ENCODE results near the gene RAB22A.

The RAB22A gene

DNA sequence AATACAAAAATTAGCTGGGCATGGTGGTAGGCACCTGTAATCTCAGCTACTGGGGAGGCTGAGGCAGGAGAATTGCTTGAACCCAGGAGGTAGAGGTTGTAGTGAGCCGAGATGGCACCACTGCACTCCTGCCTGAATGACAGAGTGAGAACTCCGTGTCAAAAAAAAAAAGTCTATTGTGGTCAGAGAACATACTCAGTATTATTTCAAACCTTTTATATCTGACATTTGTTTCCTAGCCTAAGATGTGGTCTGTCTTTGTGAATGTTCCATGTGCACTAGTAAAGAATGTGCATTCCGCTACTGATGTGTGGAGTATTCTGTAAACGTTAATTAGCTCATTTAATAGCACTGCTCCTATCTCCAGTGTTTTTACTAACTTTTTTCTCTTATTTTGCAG is 11.7 kb downstream of the RAB22A start:
- TF ChIP-seq, protein P1, sequence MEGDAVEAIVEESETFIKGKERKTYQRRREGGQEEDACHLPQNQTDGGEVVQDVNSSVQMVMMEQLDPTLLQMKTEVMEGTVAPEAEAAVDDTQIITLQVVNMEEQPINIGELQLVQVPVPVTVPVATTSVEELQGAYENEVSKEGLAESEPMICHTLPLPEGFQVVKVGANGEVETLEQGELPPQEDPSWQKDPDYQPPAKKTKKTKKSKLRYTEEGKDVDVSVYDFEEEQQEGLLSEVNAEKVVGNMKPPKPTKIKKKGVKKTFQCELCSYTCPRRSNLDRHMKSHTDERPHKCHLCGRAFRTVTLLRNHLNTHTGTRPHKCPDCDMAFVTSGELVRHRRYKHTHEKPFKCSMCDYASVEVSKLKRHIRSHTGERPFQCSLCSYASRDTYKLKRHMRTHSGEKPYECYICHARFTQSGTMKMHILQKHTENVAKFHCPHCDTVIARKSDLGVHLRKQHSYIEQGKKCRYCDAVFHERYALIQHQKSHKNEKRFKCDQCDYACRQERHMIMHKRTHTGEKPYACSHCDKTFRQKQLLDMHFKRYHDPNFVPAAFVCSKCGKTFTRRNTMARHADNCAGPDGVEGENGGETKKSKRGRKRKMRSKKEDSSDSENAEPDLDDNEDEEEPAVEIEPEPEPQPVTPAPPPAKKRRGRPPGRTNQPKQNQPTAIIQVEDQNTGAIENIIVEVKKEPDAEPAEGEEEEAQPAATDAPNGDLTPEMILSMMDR (conservative IDR thresholded peaks at IDR 0.05; ENCODE audit: low read depth, low read length) = no peak
- Histone ChIP-seq H4K20me1 (ENCODE audit: insufficient read depth) (0 out of 2 replicates have a peak, but pooled peaks cover 3% of the 10 kb centered on the region), H3K27ac (no peak overlapping the region), H3K27me3 (ENCODE audit: insufficient read depth, low read depth) (no peaks in the 10 kb centered on the region), H2AFZ (ENCODE audit: low read depth) (no peak overlapping the region), H3K9ac (no peak overlapping the region), H3K4me3 (IDR thresholded peaks at IDR 0.05; ENCODE audit: insufficient read depth, low read depth, low read length) (no peak overlapping the region), H3K36me3 (ENCODE audit: insufficient read depth) (no peaks in the 10 kb centered on the region), H3K4me1 (ENCODE audit: low read depth, poor library complexity, severe bottlenecking) (no peaks in the 10 kb centered on the region), H3K79me2 (ENCODE audit: insufficient read depth, low read depth) (peaks cover 68% of the 10 kb centered on the region; the same call in 1 of the 2 replicates), H3K4me2 (no peak overlapping the region)

DNA sequence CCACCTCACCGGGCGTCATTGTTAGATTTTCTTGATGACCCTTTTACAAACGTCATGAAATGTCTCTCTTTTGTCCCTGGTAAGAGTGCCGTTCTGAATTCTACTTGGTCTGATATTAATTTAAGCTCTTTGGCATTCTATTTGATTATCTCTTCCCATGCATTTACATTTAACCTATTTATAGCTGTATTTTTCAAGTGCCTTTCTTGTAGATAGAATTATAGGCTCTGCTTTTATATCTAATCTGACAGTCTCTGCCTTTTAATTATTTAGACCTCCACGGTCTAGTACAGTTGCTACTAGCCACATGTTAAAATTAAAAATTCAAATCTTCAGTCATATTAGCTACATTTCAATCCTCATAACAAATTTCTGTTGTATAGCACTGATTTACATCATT is 12.6 kb downstream of the RAB22A start:
- Histone ChIP-seq H3K4me2 (no peak overlapping the region), H3K9ac (no peak overlapping the region), H3K4me3 (IDR thresholded peaks at IDR 0.05; ENCODE audit: insufficient read depth, low read depth, low read length) (no peak overlapping the region), H3K36me3 (ENCODE audit: insufficient read depth) (no peaks in the 10 kb centered on the region), H3K79me2 (ENCODE audit: insufficient read depth, low read depth) (peaks cover 76% of the 10 kb centered on the region; the same call in 1 of the 2 replicates), H3K27ac (no peak overlapping the region), H4K20me1 (ENCODE audit: insufficient read depth) (0 out of 2 replicates have a peak, but pooled peaks cover 3% of the 10 kb centered on the region), H3K4me1 (ENCODE audit: low read depth, poor library complexity, severe bottlenecking) (no peaks in the 10 kb centered on the region), H2AFZ (ENCODE audit: low read depth) (no peak overlapping the region), H3K27me3 (ENCODE audit: insufficient read depth, low read depth) (no peaks in the 10 kb centered on the region)
- TF ChIP-seq, protein P1 (conservative IDR thresholded peaks at IDR 0.05; ENCODE audit: low read depth, low read length) = no peak

DNA sequence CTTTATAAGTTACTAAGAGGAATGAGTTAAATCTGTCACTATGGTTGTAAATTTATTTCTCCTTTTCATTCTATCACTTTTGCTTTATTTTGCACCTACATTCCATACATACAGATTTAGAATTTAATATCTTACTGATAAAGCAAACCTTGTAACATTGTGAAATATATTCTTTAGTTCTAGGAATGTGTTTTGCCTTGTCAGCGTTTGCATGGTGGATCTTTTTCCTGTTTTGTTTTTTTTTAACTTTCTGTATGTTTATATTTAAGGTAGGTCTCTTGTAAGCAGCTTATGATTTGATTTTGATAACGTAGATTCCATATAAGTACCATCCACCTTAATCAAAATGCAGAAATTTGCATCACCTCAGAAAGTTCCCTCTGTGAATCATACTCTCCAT is 16.4 kb downstream of the RAB22A start:
- Histone ChIP-seq H3K9ac (no peak overlapping the region), H3K4me2 (no peak overlapping the region), H3K36me3 (ENCODE audit: insufficient read depth) (no peaks in the 10 kb centered on the region), H3K4me3 (IDR thresholded peaks at IDR 0.05; ENCODE audit: insufficient read depth, low read depth, low read length) (no peak overlapping the region), H3K27me3 (ENCODE audit: insufficient read depth, low read depth) (no peaks in the 10 kb centered on the region), H3K27ac (no peak overlapping the region), H3K79me2 (ENCODE audit: insufficient read depth, low read depth) (peaks cover 76% of the 10 kb centered on the region; the same call in 1 of the 2 replicates), H4K20me1 (ENCODE audit: insufficient read depth) (0 out of 2 replicates have a peak, but pooled peaks cover 3% of the 10 kb centered on the region), H2AFZ (ENCODE audit: low read depth) (no peak overlapping the region), H3K4me1 (ENCODE audit: low read depth, poor library complexity, severe bottlenecking) (no peaks in the 10 kb centered on the region)
- TF ChIP-seq, protein P1 (conservative IDR thresholded peaks at IDR 0.05; ENCODE audit: low read depth, low read length) = no peak

GRCh38 chr20:58327211-58327610 is 17.7 kb downstream of the RAB22A start:
- peaks cover 72% of the 10 kb centered on the region; the same call in 1 of the 2 replicates for H3K79me2 ChIP-seq (ENCODE audit: insufficient read depth, low read depth)
- no peak overlapping the region for H2AFZ ChIP-seq (ENCODE audit: low read depth)
- 0 out of 2 replicates have a peak, but pooled peaks cover 3% of the 10 kb centered on the region for H4K20me1 ChIP-seq (ENCODE audit: insufficient read depth)

More at GRCh38 chr20:58327211-58327610, 17.7 kb downstream of the RAB22A start:
- no peak overlapping the region for H3K27ac ChIP-seq
- TF ChIP-seq, protein P1 (conservative IDR thresholded peaks at IDR 0.05; ENCODE audit: low read depth, low read length) = no peak
- no peak overlapping the region for H3K4me3 ChIP-seq (IDR thresholded peaks at IDR 0.05; ENCODE audit: insufficient read depth, low read depth, low read length)
- H3K27me3 ChIP-seq (ENCODE audit: insufficient read depth, low read depth) = no peaks in the 10 kb centered on the region
- no peaks in the 10 kb centered on the region for H3K4me1 ChIP-seq (ENCODE audit: low read depth, poor library complexity, severe bottlenecking)
- H3K4me2 ChIP-seq = no peak overlapping the region
- H3K9ac ChIP-seq = no peak overlapping the region
- no peaks in the 10 kb centered on the region for H3K36me3 ChIP-seq (ENCODE audit: insufficient read depth)

All from KMS-11 (cell line).